ENCODE measurements around the gene PUM2.
A peak's percentile ranks its signal among the peaks of the same experiment; 100 is the strongest.
"Not testable (repeated sequence)": the region's sequence is repeated elsewhere in the genome, so short reads cannot be mapped to it uniquely, and the experiment has no call there.

Gene PUM2

DNA sequence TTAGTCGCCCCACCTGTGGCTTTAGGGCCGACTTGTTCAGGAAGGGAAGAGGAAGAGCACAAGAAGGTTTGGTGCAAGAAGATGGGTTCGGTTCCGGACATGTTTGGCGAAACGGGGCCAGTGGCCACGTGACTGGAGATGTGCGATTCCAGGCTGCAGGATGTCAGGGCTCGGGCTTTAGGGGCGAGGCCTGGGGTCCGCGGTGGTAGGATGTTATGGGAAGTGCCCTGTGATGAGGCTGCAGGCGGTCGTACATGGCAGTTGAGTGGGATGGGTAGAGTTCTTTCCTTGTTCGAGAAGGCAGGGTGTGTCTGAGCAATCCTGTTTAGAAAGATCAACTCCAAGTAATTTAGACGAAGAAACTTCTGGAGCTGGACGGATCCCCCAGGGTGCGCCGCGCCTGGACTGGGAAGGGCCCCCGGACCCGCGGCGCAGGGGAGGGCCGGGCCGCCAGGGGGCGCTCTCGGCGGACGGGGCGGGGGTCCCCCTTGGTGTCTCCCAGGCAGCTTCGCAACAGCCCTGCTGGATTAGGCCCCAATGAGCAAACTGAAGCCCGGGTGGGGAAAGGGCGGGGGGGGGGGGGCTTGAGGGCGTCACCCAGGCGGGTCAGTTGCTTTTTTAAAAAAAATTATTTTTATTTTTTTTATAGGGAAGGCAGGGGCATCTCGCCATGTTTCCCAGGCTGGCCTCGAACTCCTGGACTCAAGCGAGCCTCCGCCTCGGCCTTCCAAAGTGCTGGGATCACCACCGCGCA is 108.5 kb downstream of the PUM2 start:
- no peak overlapping the region for H3K4me3 ChIP-seq
- H3K27ac ChIP-seq, result no peak overlapping the region

DNA sequence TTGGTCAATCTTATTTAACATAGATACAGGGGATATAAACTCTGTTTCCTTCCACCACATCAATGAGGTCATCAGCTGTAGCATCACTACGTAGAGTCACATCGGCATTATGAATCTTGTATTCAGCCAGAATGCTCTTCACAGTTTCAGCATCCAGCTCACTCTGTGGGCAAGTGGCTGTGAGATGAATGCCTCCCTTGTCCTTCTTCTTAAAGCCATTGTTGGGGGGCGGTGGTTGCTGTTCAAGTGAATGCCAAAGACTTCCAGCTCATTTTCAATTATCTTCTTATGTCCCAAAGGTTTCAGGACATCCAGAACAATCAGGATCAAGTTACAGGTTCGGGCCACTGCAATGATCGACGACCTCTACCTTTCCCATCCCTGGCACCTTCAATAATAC is 110.4 kb downstream of the PUM2 start:
- H3K27ac ChIP-seq, result not testable (repeated sequence)

DNA sequence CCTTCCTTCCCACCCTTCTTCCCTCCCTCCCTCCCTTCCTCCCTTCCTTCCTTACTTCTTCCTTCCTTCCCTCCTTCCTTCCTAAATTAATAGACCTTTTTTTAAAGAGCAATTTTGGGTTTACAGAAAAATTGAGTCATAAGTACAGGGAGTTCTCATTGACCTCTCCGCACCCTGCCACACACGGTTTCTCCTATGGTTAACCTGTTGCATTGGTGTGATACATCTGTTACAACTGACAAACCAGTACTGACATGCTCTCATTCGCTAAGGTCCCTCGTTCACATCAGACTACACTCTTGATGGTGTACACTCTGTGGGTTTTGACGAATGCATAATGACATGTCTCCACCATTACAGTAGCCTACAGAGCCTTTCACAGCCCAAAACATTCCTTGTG is 114.1 kb downstream of the PUM2 start:
- Histone ChIP-seq H3K4me3 (no peak overlapping the region), H3K27ac (peak overlapping the region in 5 of 21 experiments; percentile 10 to 66 (median 57))

More for the DNA sequence above, 110.4 kb downstream of the PUM2 start:
- H3K4me3 ChIP-seq, result not testable (repeated sequence)

DNA sequence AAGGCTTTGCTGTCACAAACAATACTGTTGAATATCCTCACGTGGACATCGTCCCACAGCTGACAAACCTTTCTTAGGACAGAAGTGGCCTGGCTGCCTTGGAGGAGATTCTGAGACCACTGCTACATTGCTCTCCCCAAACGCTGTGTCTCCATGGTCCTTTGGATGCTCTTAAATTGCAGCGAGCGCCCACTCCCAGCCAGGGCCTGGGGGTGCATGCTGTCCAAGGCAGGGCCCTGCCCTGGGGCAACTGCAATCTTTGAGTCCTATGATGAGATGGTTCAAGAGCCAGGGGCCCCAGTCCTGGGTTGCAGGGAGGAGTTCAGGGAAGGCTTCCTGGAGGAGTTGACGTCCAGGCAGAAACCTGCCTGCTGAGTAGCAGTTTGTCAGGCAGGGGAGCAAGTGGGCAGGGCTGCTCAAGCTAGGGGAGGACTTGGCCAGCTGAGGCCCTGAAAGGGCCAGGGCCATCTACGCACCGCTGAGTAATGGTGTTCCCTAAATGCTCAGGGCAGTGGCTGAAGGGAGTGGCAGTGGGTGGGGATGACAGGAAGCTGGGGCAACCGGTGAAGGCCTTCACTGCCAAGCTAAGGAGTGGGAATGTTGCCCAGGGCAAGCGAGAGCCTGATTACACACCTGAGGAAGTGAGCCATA is 114.9 kb downstream of the PUM2 start:
- H3K4me3 ChIP-seq, result no peak overlapping the region
- H3K27ac ChIP-seq, result peak overlapping the region in 5 of 21 experiments; percentile 10 to 66 (median 57)

DNA sequence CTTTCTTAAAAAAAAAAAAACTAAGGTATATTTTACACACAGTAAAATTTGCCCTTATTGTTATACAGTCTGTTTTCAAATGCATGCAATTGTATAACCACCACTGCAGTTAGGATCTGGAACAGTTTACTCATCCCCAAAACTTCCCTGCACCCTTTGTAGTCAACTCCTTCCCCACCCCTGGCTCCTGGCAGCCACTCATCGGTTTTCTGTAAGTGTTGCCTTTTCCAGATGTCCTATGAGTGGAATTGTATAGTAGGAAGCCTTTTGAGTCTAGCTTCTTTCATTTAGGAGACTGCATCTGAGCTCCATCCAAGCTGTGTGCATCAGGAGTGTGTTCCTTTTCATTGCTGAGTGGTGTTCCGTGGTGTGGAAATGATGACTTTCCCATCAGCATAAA is 116.0 kb downstream of the PUM2 start:
- H3K4me3 ChIP-seq, result not testable (repeated sequence)

GRCh38 chr2:20232837-20233207 is 117.8 kb downstream of the PUM2 start:
- Histone ChIP-seq H3K4me3 (no peak overlapping the region), H3K27ac (peak overlapping the region in 19 of 21 experiments; percentile 25 to 84 (median 65))

More for the DNA sequence above, 116.0 kb downstream of the PUM2 start:
- H3K27ac ChIP-seq, result not testable (repeated sequence)

DNA sequence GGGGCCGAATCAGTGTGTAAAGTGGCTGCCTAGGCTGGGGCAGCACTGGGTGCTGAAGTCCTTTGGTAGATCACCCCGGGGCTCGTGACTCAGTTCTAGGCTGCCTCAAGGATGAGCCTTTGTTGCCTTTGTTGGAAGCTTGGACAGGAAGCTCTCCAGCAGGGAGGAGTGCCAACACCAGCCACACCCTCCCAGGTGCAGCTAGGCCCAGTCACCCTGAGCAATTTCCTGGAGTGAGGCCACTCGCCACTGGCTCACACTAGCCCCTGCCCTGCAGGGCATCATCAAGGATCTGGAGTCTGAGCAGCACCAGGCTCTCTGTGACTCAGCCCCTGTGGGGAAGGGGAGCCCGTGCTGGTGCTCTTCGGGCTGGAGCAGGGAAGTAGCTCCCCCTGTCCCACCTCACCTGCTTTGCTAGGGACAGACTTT is 119.0 kb downstream of the PUM2 start:
- H3K4me3 ChIP-seq, result no peak overlapping the region
- peak overlapping the region in 14 of 21 experiments; percentile 3 to 84 (median 66) for H3K27ac ChIP-seq

DNA sequence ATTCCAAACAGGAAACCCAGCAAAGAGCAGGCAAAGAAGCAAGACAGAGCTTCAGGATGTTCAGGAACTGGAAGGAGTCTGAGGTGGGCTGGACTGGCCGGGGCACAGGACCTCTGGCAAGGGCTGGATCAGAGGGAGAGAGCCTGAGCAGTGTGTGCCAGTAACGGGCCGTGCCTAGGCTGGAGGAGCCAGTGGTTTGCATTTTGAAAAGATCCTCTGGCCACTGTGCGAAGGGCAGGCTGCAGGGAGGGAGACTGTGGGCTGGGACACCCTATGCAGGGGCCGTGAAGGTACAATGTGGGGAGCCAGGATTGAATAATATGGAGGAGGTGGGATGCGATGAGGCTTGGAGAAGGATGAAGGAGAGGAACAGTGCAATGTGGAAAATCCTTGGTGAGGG is 119.5 kb downstream of the PUM2 start:
- no peak overlapping the region for H3K4me3 ChIP-seq
- H3K27ac ChIP-seq, result peak overlapping the region in 13 of 21 experiments; percentile 11 to 84 (median 37)

DNA sequence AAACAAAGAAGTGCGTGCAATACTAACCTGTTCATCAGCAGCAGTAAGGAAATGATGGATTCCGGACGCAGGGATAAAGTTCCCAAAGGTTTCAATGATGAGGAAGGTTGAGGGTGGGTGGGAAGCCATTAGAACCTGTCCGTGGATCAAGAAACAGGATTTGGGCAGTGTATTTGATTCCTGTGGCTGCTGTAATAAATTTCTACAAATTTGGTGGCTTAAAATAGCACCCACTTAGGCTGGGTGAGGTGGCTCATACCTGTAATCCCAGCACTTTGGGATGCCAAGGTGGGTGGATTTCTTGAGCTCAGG is 120.6 kb downstream of the PUM2 start:
- Histone ChIP-seq H3K4me3 (no peak overlapping the region), H3K27ac (peak overlapping the region in 1 of 21 experiments; percentile 84)

DNA sequence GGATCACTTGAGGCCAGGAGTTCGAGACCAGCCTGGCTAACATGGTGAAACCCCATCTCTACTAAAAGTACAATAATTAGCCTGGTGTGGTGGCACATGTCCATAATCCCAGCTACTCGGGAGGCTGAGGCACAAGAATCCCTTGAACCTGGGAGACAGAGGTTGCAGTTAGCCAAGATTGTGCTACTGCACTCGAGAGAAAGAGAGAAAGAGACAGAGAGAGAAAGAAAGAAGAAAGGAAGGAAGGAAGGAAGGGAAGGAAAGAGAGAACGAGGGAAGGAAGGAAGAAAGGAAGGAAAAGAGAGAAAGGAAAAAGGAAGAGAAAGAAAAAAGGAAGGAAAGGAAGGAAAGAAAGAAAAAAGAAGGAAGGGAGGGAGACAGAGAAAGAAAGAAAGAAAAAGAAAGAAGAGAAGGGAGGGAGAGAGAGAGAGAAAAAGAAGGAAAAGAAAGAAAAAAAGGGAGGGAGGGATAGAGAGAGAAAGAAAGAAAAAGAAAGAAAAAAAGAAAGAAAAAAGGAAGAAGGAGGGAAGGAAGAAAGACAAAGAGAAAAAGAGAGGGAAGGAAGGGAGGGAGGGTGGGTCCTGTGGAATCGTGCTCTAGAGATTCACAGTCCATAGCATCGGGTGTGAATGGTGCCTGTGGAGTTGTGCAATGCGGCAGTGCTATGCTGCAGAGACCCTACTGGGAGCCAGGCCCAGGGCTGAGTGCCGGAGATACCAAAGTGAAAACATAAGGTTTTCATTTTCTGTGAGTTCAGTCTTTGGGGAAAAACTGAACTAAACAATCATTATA is 121.1 kb downstream of the PUM2 start:
- H3K27ac ChIP-seq, result no peak overlapping the region

GRCh38 chr2:20227894-20228505 is 122.6 kb downstream of the PUM2 start:
- Histone ChIP-seq H3K4me3 (no peak overlapping the region), H3K27ac (no peak overlapping the region)

More for the DNA sequence above, 121.1 kb downstream of the PUM2 start:
- no peak overlapping the region for H3K4me3 ChIP-seq

DNA sequence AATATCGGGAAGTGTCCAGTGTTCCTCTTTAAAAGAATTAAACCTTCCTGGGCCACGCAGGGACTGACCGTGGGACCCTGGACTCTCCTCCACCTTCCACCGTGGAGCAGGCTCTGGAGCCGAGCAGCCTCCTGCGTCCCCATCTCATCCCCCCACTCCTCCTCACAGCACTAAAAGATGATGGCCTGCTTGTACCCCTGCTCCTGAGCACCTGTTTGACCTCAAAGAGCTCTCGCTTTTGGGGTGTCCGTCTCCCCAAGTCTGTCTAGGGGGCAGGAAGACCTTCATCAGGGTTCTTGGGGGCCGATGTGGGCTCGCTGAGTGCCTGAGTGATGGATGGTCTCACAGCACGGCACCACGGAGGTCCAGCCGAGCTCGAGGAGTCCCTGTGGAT is 124.5 kb downstream of the PUM2 start:
- Histone ChIP-seq H3K4me3 (no peak overlapping the region), H3K27ac (peak overlapping the region in 10 of 21 experiments; percentile 43 to 98 (median 92))

- Histone ChIP-seq H3K4me3 (peak overlapping the region; percentile 56 to 77 (median 64)), H3K27ac (peak overlapping the region; percentile 34 to 98 (median 91))
These were observed 125.1 kb downstream of the PUM2 start for GRCh38 chr2:20225294-20226151.

- H3K4me3 ChIP-seq, result peak within 1 kb of the TSS; percentile 56 to 77 (median 64)
- peak within 1 kb of the TSS; percentile 79 to 98 (median 91) for H3K27ac ChIP-seq
These were observed 125.8 kb downstream of the PUM2 start, which contains the start of gene SDC1 for GRCh38 chr2:20224716-20225293. TSS of gene SDC1 (minus strand) at chr2:20225130. CDS start at chr2:20224867, 263 bp downstream.

DNA sequence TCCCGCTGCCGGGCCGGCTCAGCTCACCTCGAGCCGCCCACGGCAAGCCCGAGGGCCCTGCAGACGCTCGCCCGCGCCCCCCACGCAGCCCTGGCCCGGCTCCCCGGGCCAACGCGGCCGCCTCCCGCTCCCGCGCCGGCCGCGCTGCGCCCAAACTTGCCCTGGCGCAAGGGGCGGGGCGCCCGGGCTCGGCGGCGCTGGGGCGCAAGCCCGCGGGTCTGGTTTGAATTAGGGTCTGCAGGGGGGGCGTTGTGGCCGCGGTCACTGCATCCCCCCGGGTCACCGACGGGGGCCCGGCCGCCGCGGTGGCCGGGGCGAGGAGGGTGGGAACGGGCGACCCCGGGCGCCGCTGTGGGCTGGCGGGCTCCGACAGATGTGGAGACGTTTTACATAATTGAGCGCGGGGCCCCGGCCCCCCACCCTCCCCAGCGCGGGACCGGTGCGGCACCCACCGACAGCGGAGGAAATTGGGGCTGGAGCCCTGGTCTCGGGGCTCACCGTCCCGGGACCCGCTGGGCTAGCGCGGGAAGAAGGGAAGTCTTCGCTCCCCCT is 126.4 kb downstream of the PUM2 start:
- Histone ChIP-seq H3K27ac (peak overlapping the region; percentile 79 to 98 (median 91)), H3K4me3 (peak overlapping the region; percentile 56 to 77 (median 64))

GRCh38 chr2:20223407-20224163 is 127.1 kb downstream of the PUM2 start:
- Histone ChIP-seq H3K4me3 (peak overlapping the region; percentile 56 to 77 (median 64)), H3K27ac (peak overlapping the region; percentile 79 to 98 (median 91))

GRCh38 chr2:20222769-20223406 is 127.8 kb downstream of the PUM2 start:
- peak overlapping the region in 20 of 21 experiments; percentile 80 to 98 (median 92) for H3K27ac ChIP-seq

More at GRCh38 chr2:20222769-20223406, 127.8 kb downstream of the PUM2 start:
- H3K4me3 ChIP-seq, result peak overlapping the region; percentile 56 to 77 (median 64)
